Natural killer cell (primary cell): ENCODE measurements around the gene GNAI3. TPM values are rescaled to one million over a fixed set of nuclear protein-coding genes. Genes with fewer than 3 reads are reported as not detected.

Experiments
- ATAC-seq, 3 donors: fragments of 150-1000 bp in 2 of 3; fragments of 200-7000 bp in 1 of 3; cut with Tn5 transposase; 1 replicate in 1 of 3; 2 replicates in 2 of 3; pipeline ENCODE4 v1.10.0; 2021; ENCODE audit warnings: mild to moderate bottlenecking in 2 of 3, moderate library complexity in 2 of 3
- DNase-seq, 2 donors: peaks; one replicate each; pipeline versions ENCODE4 v3.0.0 to v3.0.0-alpha.2; 2013 to 2021; ENCODE audit warnings: mixed read lengths in 1 of 2
- H3K27ac ChIP-seq: one replicate; pipeline ENCODE4 v1.5.1; 2013; ENCODE audit warnings: mild to moderate bottlenecking, low read length
- H3K27me3 ChIP-seq: one replicate; pipeline ENCODE4 v1.6.1; 2013; ENCODE audit warnings: low read length; ENCODE audit not compliant: control insufficient read depth, insufficient read depth
- H3K36me3 ChIP-seq: one replicate; pipeline ENCODE4 v1.6.1; 2013; ENCODE audit warnings: low read length; ENCODE audit not compliant: control insufficient read depth, insufficient read depth
- H3K4me1 ChIP-seq: one replicate; pipeline ENCODE4 v1.6.1; 2013; ENCODE audit warnings: low read length; ENCODE audit not compliant: control insufficient read depth, insufficient read depth
- H3K4me3 ChIP-seq: one replicate; pipeline ENCODE4 v1.5.1; 2013; ENCODE audit warnings: low read length
- H3K9me3 ChIP-seq: one replicate; pipeline ENCODE4 v1.6.1; 2013; ENCODE audit warnings: low read length; ENCODE audit not compliant: control insufficient read depth, insufficient read depth
- H3K27ac Mint-ChIP-seq, 2 donors: one replicate each; pipeline ENCODE4 v1.8.0; 2022; ENCODE audit warnings: mild to moderate bottlenecking in 2 of 2, mixed read lengths in 2 of 2, moderate library complexity in 1 of 2
- H3K27me3 Mint-ChIP-seq, 2 donors: one replicate each; pipeline ENCODE4 v1.8.0; 2022; ENCODE audit warnings: low read depth in 2 of 2, mixed read lengths in 2 of 2
- H3K36me3 Mint-ChIP-seq: one replicate; pipeline ENCODE4 v1.8.0; 2022; ENCODE audit warnings: mixed read lengths
- H3K4me1 Mint-ChIP-seq, 2 donors: one replicate each; pipeline ENCODE4 v1.8.0; 2022; ENCODE audit warnings: mixed read lengths in 2 of 2
- H3K4me3 Mint-ChIP-seq: one replicate; pipeline ENCODE4 v1.8.0; 2022; ENCODE audit warnings: mild to moderate bottlenecking, moderate library complexity, mixed read lengths
- H3K9me3 Mint-ChIP-seq, 2 donors: one replicate each; pipeline ENCODE4 v1.8.0; 2022; ENCODE audit warnings: mixed read lengths in 2 of 2
- CTCF ChIP-seq: fragments of 200-600 bp; IDR thresholded peaks from one replicate; pipeline ENCODE4 v1.8.0; 2022; ENCODE audit warnings: antibody characterized with exemption
- WGBS: methylation state at CpG from one replicate; pipeline ENCODE4 v1.1.7; 2013; ENCODE audit warnings: missing lambda C conversion rate; ENCODE audit not compliant: insufficient coverage; 5-methylcytosine and 5-hydroxymethylcytosine counted together
- intact Hi-C: fragments of 100-400 bp; cut with micrococcal nuclease; formaldehyde crosslinking; loops from one replicate; pipeline ENCODE4 v1.14.2; 2022
- total RNA-seq, 4 donors: library from RNA; stranded (reverse); fragments of 120-200 nt in 1 of 4; gene quantifications; one replicate each; pipeline versions ENCODE4 v1.2.3 to v1.2.4, GENCODE V29; 2013 to 2022

Gene GNAI3
- total RNA-seq, 3 donors from 2014 or later (not counting 1 experiment from before 2014, with no cell fraction given), result 6.1 to 7.6 (median 6.9) TPM

- Histone ChIP-seq H3K4me3 (no peak overlapping the region), H3K9me3 (no peaks in the 10 kb centered on the region), H3K36me3 (peaks cover 9% of the 10 kb centered on the region), H3K27me3 (no peaks in the 10 kb centered on the region), H3K4me1 (peaks cover 83% of the 10 kb centered on the region), H3K27ac (peak overlapping the region; percentile 5)
- Mint-ChIP-seq H3K4me3 (peak overlapping the region; percentile 47), H3K27me3 (no peaks in the 10 kb centered on the region), H3K4me1 (peaks cover 74 to 79% of the 10 kb centered on the region in 2 donors), H3K36me3 (no peaks in the 10 kb centered on the region), H3K27ac (peak overlapping the region; percentile 65 to 69), H3K9me3 (no peaks in the 10 kb centered on the region)
- DNase-seq, result peak in 1 of 2 donors; percentile 40
- 72% methylated on average over 5 of the region's 5 CpGs for WGBS
- intact Hi-C loops, result no loop called here
- TF ChIP-seq CTCF, result no peak
- no peak for ATAC-seq
These were observed 44.5 kb upstream of the GNAI3 start for GRCh38 chr1:109503935-109504334.

DNA sequence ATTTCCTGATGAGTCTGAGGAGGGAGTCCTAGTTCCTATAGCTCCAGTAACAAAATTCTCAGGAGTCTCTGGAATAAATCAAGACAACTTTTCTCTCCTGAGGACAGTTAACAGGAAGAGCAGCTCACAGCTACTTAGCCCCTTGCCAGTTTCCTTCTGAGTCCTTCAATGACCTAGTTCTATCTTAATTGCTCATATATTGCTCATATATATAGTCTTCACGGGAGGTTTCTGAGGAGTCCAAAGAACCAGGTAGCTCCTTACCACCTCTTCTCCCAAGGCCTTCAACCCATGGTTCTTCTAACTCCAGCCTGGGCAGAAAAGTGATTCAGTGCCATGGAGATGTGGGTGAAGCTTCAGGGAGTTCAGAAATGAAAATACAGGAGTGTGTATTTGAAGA lies 43.4 kb upstream of the GNAI3 start:
- ATAC-seq, result no peak
- DNase-seq, result no peak
- H3K4me3 ChIP-seq, result no peak overlapping the region
- WGBS, result 100% methylated on average over 1 of the region's 1 CpG
- no peaks in the 10 kb centered on the region for H3K9me3 ChIP-seq
- peaks cover 9% of the 10 kb centered on the region for H3K36me3 ChIP-seq
- no peak overlapping the region for H3K27ac ChIP-seq
- Mint-ChIP-seq H3K4me1 (peaks cover 74 to 75% of the 10 kb centered on the region in 2 donors), H3K36me3 (no peaks in the 10 kb centered on the region), H3K4me3 (no peak overlapping the region), H3K27ac (peak overlapping the region; percentile 66 to 69), H3K27me3 (no peaks in the 10 kb centered on the region), H3K9me3 (no peaks in the 10 kb centered on the region)
- H3K4me1 ChIP-seq, result peaks cover 79% of the 10 kb centered on the region
- no peak for TF ChIP-seq CTCF
- intact Hi-C loops, result no loop called here
- no peaks in the 10 kb centered on the region for H3K27me3 ChIP-seq

- Mint-ChIP-seq H3K27ac (peak overlapping the region; percentile 51 to 78), H3K4me3 (peak overlapping the region; percentile 91)
- peak in 1 of 2 donors; percentile 14 for DNase-seq
These were observed 40.2 kb upstream of the GNAI3 start for GRCh38 chr1:109508001-109508872.

More at GRCh38 chr1:109508001-109508872, 40.2 kb upstream of the GNAI3 start:
- H3K9me3 Mint-ChIP-seq, result no peaks in the 10 kb centered on the region
- Histone ChIP-seq H3K4me1 (peaks cover 53% of the 10 kb centered on the region), H3K27me3 (no peaks in the 10 kb centered on the region), H3K36me3 (no peaks in the 10 kb centered on the region), H3K4me3 (no peak overlapping the region), H3K27ac (no peak overlapping the region), H3K9me3 (no peaks in the 10 kb centered on the region)
- no peak for TF ChIP-seq CTCF
- peaks cover 0 to 6% of the 10 kb centered on the region in 2 donors for H3K27me3 Mint-ChIP-seq
- intact Hi-C loops, result no loop called here
- H3K4me1 Mint-ChIP-seq, result peaks cover 48 to 49% of the 10 kb centered on the region in 2 donors
- H3K36me3 Mint-ChIP-seq, result no peaks in the 10 kb centered on the region
- WGBS, result 93% methylated on average over 25 of the region's 25 CpGs
- no peak for ATAC-seq
